ENCODE data around the gene RGP1.

Gene RGP1

GRCh38 chr9:35759795-35760194 is 10.7 kb downstream of the RGP1 start:
- H3K18ac ChIP-seq (ENCODE audit: low read length) = no peak overlapping the region
- no peak for DNase-seq
- H2BK15ac ChIP-seq (replicated peaks; ENCODE audit: low read depth) = no peak overlapping the region
- no peak overlapping the region for H3K9ac ChIP-seq (ENCODE audit: low read length)
- H3K4ac ChIP-seq (ENCODE audit: low read depth, low read length) = no peak overlapping the region
- H3K79me2 ChIP-seq (ENCODE audit: control insufficient read depth, insufficient read depth, low read length) = no peaks in the 10 kb centered on the region
- no peak overlapping the region for H3K4me3 ChIP-seq (ENCODE audit: low read length)
- H3K23ac ChIP-seq (ENCODE audit: low read length) = no peak overlapping the region
- no peak overlapping the region for H2BK5ac ChIP-seq (ENCODE audit: low read length)
- H3K27ac ChIP-seq (ENCODE audit: low read depth, low read length) = no peak overlapping the region
- no peaks in the 10 kb centered on the region for H3K27me3 ChIP-seq (ENCODE audit: insufficient read depth, low read length, poor library complexity)
- H2BK120ac ChIP-seq (ENCODE audit: low read depth, low read length) = no peak overlapping the region
- no peak overlapping the region for H3K4me2 ChIP-seq (ENCODE audit: low read length)
- no peak overlapping the region for H4K8ac ChIP-seq (ENCODE audit: low read depth, low read length)
- H3K79me1 ChIP-seq (ENCODE audit: low read length) = no peaks in the 10 kb centered on the region
- H3K56ac ChIP-seq (ENCODE audit: low read length) = no peak overlapping the region
- H4K5ac ChIP-seq (ENCODE audit: low read length) = no peak overlapping the region
- H3K36me3 ChIP-seq (ENCODE audit: control insufficient read depth, insufficient read depth, low read length) = no peaks in the 10 kb centered on the region
- no peaks in the 10 kb centered on the region for H3K4me1 ChIP-seq (ENCODE audit: control insufficient read depth, low read depth, low read length)
- no CpG with 5 or more reads among the region's 4 CpGs for WGBS (ENCODE audit: extremely low coverage, insufficient coverage, low lambda C conversion rate)
- H2AK5ac ChIP-seq (ENCODE audit: low read length) = no peak overlapping the region

GRCh38 chr9:35760651-35761050 is 11.6 kb downstream of the RGP1 start:
- Histone ChIP-seq H3K4ac (ENCODE audit: low read depth, low read length) (no peak overlapping the region), H3K79me2 (ENCODE audit: control insufficient read depth, insufficient read depth, low read length) (no peaks in the 10 kb centered on the region), H3K4me2 (ENCODE audit: low read length) (no peak overlapping the region), H3K27ac (ENCODE audit: low read depth, low read length) (no peak overlapping the region), H4K5ac (ENCODE audit: low read length) (no peak overlapping the region), H3K79me1 (ENCODE audit: low read length) (no peaks in the 10 kb centered on the region), H2BK120ac (ENCODE audit: low read depth, low read length) (no peak overlapping the region), H2BK5ac (ENCODE audit: low read length) (no peak overlapping the region), H3K56ac (ENCODE audit: low read length) (no peak overlapping the region), H2BK15ac (replicated peaks; ENCODE audit: low read depth) (no peak overlapping the region), H2AK5ac (ENCODE audit: low read length) (no peak overlapping the region), H3K23ac (ENCODE audit: low read length) (no peak overlapping the region), H3K4me3 (ENCODE audit: low read length) (no peak overlapping the region), H3K4me1 (ENCODE audit: control insufficient read depth, low read depth, low read length) (no peaks in the 10 kb centered on the region), H4K8ac (ENCODE audit: low read depth, low read length) (no peak overlapping the region), H3K18ac (ENCODE audit: low read length) (no peak overlapping the region), H3K27me3 (ENCODE audit: insufficient read depth, low read length, poor library complexity) (no peaks in the 10 kb centered on the region), H3K9ac (ENCODE audit: low read length) (no peak overlapping the region), H3K36me3 (ENCODE audit: control insufficient read depth, insufficient read depth, low read length) (no peaks in the 10 kb centered on the region)
- no CpG with 5 or more reads among the region's 2 CpGs for WGBS (ENCODE audit: extremely low coverage, insufficient coverage, low lambda C conversion rate)
- DNase-seq = no peak

- H2BK5ac ChIP-seq (ENCODE audit: low read length) = no peak overlapping the region
- no CpG with 5 or more reads among the region's 2 CpGs for WGBS (ENCODE audit: extremely low coverage, insufficient coverage, low lambda C conversion rate)
Measured at GRCh38 chr9:35763181-35763580, 14.1 kb downstream of the RGP1 start.

GRCh38 chr9:35763803-35764202 is 14.7 kb downstream of the RGP1 start:
- Histone ChIP-seq H3K56ac (ENCODE audit: low read length) (no peak overlapping the region), H4K5ac (ENCODE audit: low read length) (no peak overlapping the region), H3K18ac (ENCODE audit: low read length) (no peak overlapping the region), H3K79me2 (ENCODE audit: control insufficient read depth, insufficient read depth, low read length) (no peaks in the 10 kb centered on the region), H2AK5ac (ENCODE audit: low read length) (no peak overlapping the region), H3K4me3 (ENCODE audit: low read length) (no peak overlapping the region), H3K4ac (ENCODE audit: low read depth, low read length) (no peak overlapping the region), H3K9ac (ENCODE audit: low read length) (no peak overlapping the region), H3K23ac (ENCODE audit: low read length) (no peak overlapping the region), H2BK120ac (ENCODE audit: low read depth, low read length) (no peak overlapping the region), H2BK15ac (replicated peaks; ENCODE audit: low read depth) (no peak overlapping the region), H3K79me1 (ENCODE audit: low read length) (no peaks in the 10 kb centered on the region), H3K4me1 (ENCODE audit: control insufficient read depth, low read depth, low read length) (no peaks in the 10 kb centered on the region), H4K8ac (ENCODE audit: low read depth, low read length) (no peak overlapping the region), H3K4me2 (ENCODE audit: low read length) (no peak overlapping the region), H3K27ac (ENCODE audit: low read depth, low read length) (no peak overlapping the region), H3K36me3 (ENCODE audit: control insufficient read depth, insufficient read depth, low read length) (no peaks in the 10 kb centered on the region), H3K27me3 (ENCODE audit: insufficient read depth, low read length, poor library complexity) (no peaks in the 10 kb centered on the region), H2BK5ac (ENCODE audit: low read length) (no peak overlapping the region)
- no peak for DNase-seq
- no CpG with 5 or more reads among the region's 1 CpG for WGBS (ENCODE audit: extremely low coverage, insufficient coverage, low lambda C conversion rate)

More at GRCh38 chr9:35763181-35763580, 14.1 kb downstream of the RGP1 start:
- Histone ChIP-seq H3K27me3 (ENCODE audit: insufficient read depth, low read length, poor library complexity) (no peaks in the 10 kb centered on the region), H3K9ac (ENCODE audit: low read length) (no peak overlapping the region), H3K79me1 (ENCODE audit: low read length) (no peaks in the 10 kb centered on the region), H3K4me2 (ENCODE audit: low read length) (no peak overlapping the region), H3K4ac (ENCODE audit: low read depth, low read length) (no peak overlapping the region), H3K79me2 (ENCODE audit: control insufficient read depth, insufficient read depth, low read length) (no peaks in the 10 kb centered on the region), H3K23ac (ENCODE audit: low read length) (no peak overlapping the region), H3K56ac (ENCODE audit: low read length) (no peak overlapping the region), H2AK5ac (ENCODE audit: low read length) (no peak overlapping the region), H3K18ac (ENCODE audit: low read length) (no peak overlapping the region), H2BK15ac (replicated peaks; ENCODE audit: low read depth) (no peak overlapping the region), H3K36me3 (ENCODE audit: control insufficient read depth, insufficient read depth, low read length) (no peaks in the 10 kb centered on the region), H3K4me3 (ENCODE audit: low read length) (no peak overlapping the region), H3K27ac (ENCODE audit: low read depth, low read length) (no peak overlapping the region), H4K8ac (ENCODE audit: low read depth, low read length) (no peak overlapping the region), H4K5ac (ENCODE audit: low read length) (no peak overlapping the region), H3K4me1 (ENCODE audit: control insufficient read depth, low read depth, low read length) (no peaks in the 10 kb centered on the region), H2BK120ac (ENCODE audit: low read depth, low read length) (no peak overlapping the region)
- DNase-seq = no peak

GRCh38 chr9:35766997-35767396 is 17.9 kb downstream of the RGP1 start:
- no peak overlapping the region for H2BK5ac ChIP-seq (ENCODE audit: low read length)
- WGBS (ENCODE audit: extremely low coverage, insufficient coverage, low lambda C conversion rate) = no CpG with 5 or more reads among the region's 2 CpGs
- H3K4me3 ChIP-seq (ENCODE audit: low read length) = no peak overlapping the region
- H3K23ac ChIP-seq (ENCODE audit: low read length) = no peak overlapping the region
- no peak overlapping the region for H3K9ac ChIP-seq (ENCODE audit: low read length)
- no peaks in the 10 kb centered on the region for H3K4me1 ChIP-seq (ENCODE audit: control insufficient read depth, low read depth, low read length)
- H4K8ac ChIP-seq (ENCODE audit: low read depth, low read length) = no peak overlapping the region
- no peak overlapping the region for H3K4me2 ChIP-seq (ENCODE audit: low read length)
- no peak overlapping the region for H2BK15ac ChIP-seq (replicated peaks; ENCODE audit: low read depth)
- H3K18ac ChIP-seq (ENCODE audit: low read length) = no peak overlapping the region
- H4K5ac ChIP-seq (ENCODE audit: low read length) = no peak overlapping the region
- H3K56ac ChIP-seq (ENCODE audit: low read length) = no peak overlapping the region
- H2BK120ac ChIP-seq (ENCODE audit: low read depth, low read length) = no peak overlapping the region
- no peak overlapping the region for H3K4ac ChIP-seq (ENCODE audit: low read depth, low read length)
- H3K79me1 ChIP-seq (ENCODE audit: low read length) = no peaks in the 10 kb centered on the region
- no peak overlapping the region for H3K27ac ChIP-seq (ENCODE audit: low read depth, low read length)
- no peaks in the 10 kb centered on the region for H3K27me3 ChIP-seq (ENCODE audit: insufficient read depth, low read length, poor library complexity)
- H2AK5ac ChIP-seq (ENCODE audit: low read length) = no peak overlapping the region
- H3K36me3 ChIP-seq (ENCODE audit: control insufficient read depth, insufficient read depth, low read length) = no peaks in the 10 kb centered on the region
- no peaks in the 10 kb centered on the region for H3K79me2 ChIP-seq (ENCODE audit: control insufficient read depth, insufficient read depth, low read length)
- no peak for DNase-seq

GRCh38 chr9:35767458-35767857 is 18.4 kb downstream of the RGP1 start:
- Histone ChIP-seq H4K5ac (ENCODE audit: low read length) (no peak overlapping the region), H4K8ac (ENCODE audit: low read depth, low read length) (no peak overlapping the region), H3K79me1 (ENCODE audit: low read length) (no peaks in the 10 kb centered on the region), H3K36me3 (ENCODE audit: control insufficient read depth, insufficient read depth, low read length) (no peaks in the 10 kb centered on the region), H2BK5ac (ENCODE audit: low read length) (no peak overlapping the region), H3K27me3 (ENCODE audit: insufficient read depth, low read length, poor library complexity) (no peaks in the 10 kb centered on the region), H3K27ac (ENCODE audit: low read depth, low read length) (no peak overlapping the region), H3K9ac (ENCODE audit: low read length) (no peak overlapping the region), H3K79me2 (ENCODE audit: control insufficient read depth, insufficient read depth, low read length) (no peaks in the 10 kb centered on the region), H3K4me3 (ENCODE audit: low read length) (no peak overlapping the region), H2BK120ac (ENCODE audit: low read depth, low read length) (no peak overlapping the region), H3K4ac (ENCODE audit: low read depth, low read length) (no peak overlapping the region), H2BK15ac (replicated peaks; ENCODE audit: low read depth) (no peak overlapping the region), H3K56ac (ENCODE audit: low read length) (no peak overlapping the region), H3K4me2 (ENCODE audit: low read length) (no peak overlapping the region), H3K4me1 (ENCODE audit: control insufficient read depth, low read depth, low read length) (no peaks in the 10 kb centered on the region), H2AK5ac (ENCODE audit: low read length) (no peak overlapping the region), H3K18ac (ENCODE audit: low read length) (no peak overlapping the region), H3K23ac (ENCODE audit: low read length) (no peak overlapping the region)
- DNase-seq = no peak
- WGBS (ENCODE audit: extremely low coverage, insufficient coverage, low lambda C conversion rate) = no CpG with 5 or more reads among the region's 1 CpG
